Measurements from ENCODE around the gene GPR148.
A peak's percentile ranks its signal among the peaks of the same experiment; 100 is the strongest.

Gene GPR148

DNA sequence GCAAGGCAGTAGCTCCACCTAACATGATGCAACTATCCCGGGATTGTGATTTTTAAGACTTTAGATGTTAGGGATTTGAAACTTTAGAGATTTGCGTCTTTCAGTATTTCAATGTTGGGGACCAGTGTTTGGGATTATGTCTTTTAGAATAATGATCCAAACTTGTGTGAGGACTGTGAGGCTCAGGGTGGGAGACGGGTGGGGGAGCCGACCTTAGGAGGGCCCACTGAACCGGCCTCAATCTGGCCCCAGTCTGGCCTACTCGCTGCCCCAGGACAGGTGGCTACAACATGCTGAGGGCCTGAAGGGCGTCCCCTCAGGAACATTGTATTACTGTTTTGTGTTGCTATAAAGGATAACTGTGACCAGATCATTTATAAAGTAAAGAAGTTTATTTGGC, 37.2 kb downstream of the GPR148 start:
- Histone ChIP-seq H3K79me1 (ENCODE audit: low read depth, low read length) (no peaks in the 10 kb centered on the region), H3K4me2 (ENCODE audit: insufficient read depth, low read length, poor library complexity, severe bottlenecking) (no peak overlapping the region), H2AK5ac (ENCODE audit: low read depth, low read length) (no peak overlapping the region), H3K4me1 (ENCODE audit: control insufficient read depth in 2 of 2, insufficient read depth in 1 of 2, low read depth in 1 of 2, low read length in 2 of 2) (peaks cover 0 to 4% of the 10 kb centered on the region in 2 donors), H3K36me3 (replicated peaks in 1 of 2; ENCODE audit: control insufficient read depth in 2 of 2, insufficient read depth in 2 of 2, low read length in 2 of 2) (no peaks in the 10 kb centered on the region), H2AFZ (ENCODE audit: low read length) (no peak overlapping the region), H3K27me3 (ENCODE audit: control insufficient read depth in 3 of 3, insufficient read depth in 3 of 3, low read depth in 1 of 3, low read length in 3 of 3) (no peaks in the 10 kb centered on the region), H2BK12ac (ENCODE audit: low read length) (no peak overlapping the region), H2BK5ac (ENCODE audit: low read length) (no peak overlapping the region), H3K9me3 (replicated peaks in 1 of 2; ENCODE audit: control insufficient read depth in 2 of 2, insufficient read depth in 1 of 2, low read depth in 1 of 2, low read length in 2 of 2) (no peaks in the 10 kb centered on the region), H4K91ac (ENCODE audit: low read depth, low read length, poor library complexity) (no peak overlapping the region), H4K8ac (ENCODE audit: low read depth, low read length) (no peak overlapping the region), H3K4ac (ENCODE audit: low read length) (no peak overlapping the region), H3K27ac (replicated peaks; ENCODE audit: low read length) (no peak overlapping the region), H3K4me3 (ENCODE audit: low read length in 2 of 2) (no peak overlapping the region), H3K9ac (ENCODE audit: low read depth, low read length, poor library complexity) (no peak overlapping the region), H3K18ac (ENCODE audit: low read length) (no peak overlapping the region), H2BK120ac (ENCODE audit: low read depth, low read length) (no peak overlapping the region), H3K14ac (ENCODE audit: low read length) (no peak overlapping the region), H3K23ac (ENCODE audit: low read depth, low read length, poor library complexity) (no peak overlapping the region), H2BK15ac (ENCODE audit: low read length) (no peak overlapping the region)
- DNase-seq (ENCODE audit: low spot score), result no peak
- no CpG with 5 or more reads among the region's 7 CpGs for WGBS, 2 donors (ENCODE audit: extremely low coverage in 2 of 2, insufficient read length in 2 of 2, insufficient replicate concordance in 1 of 2)

DNA sequence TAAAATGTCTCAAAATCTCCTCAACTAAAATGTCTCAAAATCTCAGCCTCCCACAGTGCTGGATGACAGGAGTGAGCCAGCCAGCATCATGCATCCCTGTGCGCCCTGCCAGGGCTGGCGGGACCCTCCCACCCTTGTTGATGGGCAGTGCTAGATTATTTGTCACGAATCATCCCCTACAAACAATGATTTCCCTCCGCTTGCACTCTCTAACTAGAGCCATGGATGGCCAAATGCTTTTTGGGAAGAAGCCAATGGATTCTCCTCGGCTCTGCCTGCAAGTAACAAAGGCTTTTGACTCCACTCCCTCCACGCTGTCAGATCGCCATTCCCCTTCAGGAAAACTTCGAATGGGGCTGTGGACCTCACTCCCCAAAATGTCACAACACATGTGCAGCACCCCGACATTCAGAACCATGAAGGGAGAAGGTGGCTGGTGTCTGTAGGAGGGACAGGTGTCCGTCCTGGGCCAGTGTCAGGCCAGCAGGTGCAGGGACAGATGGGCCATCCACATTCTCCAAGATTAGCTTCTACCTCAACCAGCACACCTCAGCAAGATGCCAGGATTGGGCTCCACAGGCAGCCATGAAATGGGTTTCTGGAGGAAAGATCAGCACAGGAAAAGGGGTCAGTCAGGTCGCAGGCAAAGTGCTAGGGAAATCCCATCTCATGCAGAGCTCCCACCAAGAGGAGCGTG, 38.0 kb downstream of the GPR148 start:
- Histone ChIP-seq H2BK12ac (ENCODE audit: low read length) (no peak overlapping the region), H2AK5ac (ENCODE audit: low read depth, low read length) (peak overlapping the region; percentile 49), H3K18ac (ENCODE audit: low read length) (no peak overlapping the region), H3K9me3 (replicated peaks in 1 of 2; ENCODE audit: control insufficient read depth in 2 of 2, insufficient read depth in 1 of 2, low read depth in 1 of 2, low read length in 2 of 2) (peaks cover 0 to under 1% of the 10 kb centered on the region in 2 donors), H2BK120ac (ENCODE audit: low read depth, low read length) (peak overlapping the region; percentile 16), H3K4ac (ENCODE audit: low read length) (no peak overlapping the region), H3K4me3 (ENCODE audit: low read length in 2 of 2) (no peak overlapping the region), H3K14ac (ENCODE audit: low read length) (peak overlapping the region; percentile 67), H3K79me1 (ENCODE audit: low read depth, low read length) (no peaks in the 10 kb centered on the region), H2AFZ (ENCODE audit: low read length) (no peak overlapping the region), H3K27ac (replicated peaks; ENCODE audit: low read length) (no peak overlapping the region), H3K4me2 (ENCODE audit: insufficient read depth, low read length, poor library complexity, severe bottlenecking) (no peak overlapping the region), H3K23ac (ENCODE audit: low read depth, low read length, poor library complexity) (peak overlapping the region; percentile 17), H4K8ac (ENCODE audit: low read depth, low read length) (no peak overlapping the region), H4K91ac (ENCODE audit: low read depth, low read length, poor library complexity) (no peak overlapping the region), H3K27me3 (ENCODE audit: control insufficient read depth in 3 of 3, insufficient read depth in 3 of 3, low read depth in 1 of 3, low read length in 3 of 3) (no peaks in the 10 kb centered on the region), H3K4me1 (ENCODE audit: control insufficient read depth in 2 of 2, insufficient read depth in 1 of 2, low read depth in 1 of 2, low read length in 2 of 2) (peaks cover 0 to 6% of the 10 kb centered on the region in 2 donors), H2BK15ac (ENCODE audit: low read length) (no peak overlapping the region), H3K36me3 (replicated peaks in 1 of 2; ENCODE audit: control insufficient read depth in 2 of 2, insufficient read depth in 2 of 2, low read length in 2 of 2) (no peaks in the 10 kb centered on the region), H3K9ac (ENCODE audit: low read depth, low read length, poor library complexity) (no peak overlapping the region), H2BK5ac (ENCODE audit: low read length) (no peak overlapping the region)
- no CpG with 5 or more reads among the region's 12 CpGs for whole genome bisulfite sequencing, 2 donors (ENCODE audit: extremely low coverage in 2 of 2, insufficient read length in 2 of 2, insufficient replicate concordance in 1 of 2)
- DNase-seq (ENCODE audit: low spot score), result no peak

DNA sequence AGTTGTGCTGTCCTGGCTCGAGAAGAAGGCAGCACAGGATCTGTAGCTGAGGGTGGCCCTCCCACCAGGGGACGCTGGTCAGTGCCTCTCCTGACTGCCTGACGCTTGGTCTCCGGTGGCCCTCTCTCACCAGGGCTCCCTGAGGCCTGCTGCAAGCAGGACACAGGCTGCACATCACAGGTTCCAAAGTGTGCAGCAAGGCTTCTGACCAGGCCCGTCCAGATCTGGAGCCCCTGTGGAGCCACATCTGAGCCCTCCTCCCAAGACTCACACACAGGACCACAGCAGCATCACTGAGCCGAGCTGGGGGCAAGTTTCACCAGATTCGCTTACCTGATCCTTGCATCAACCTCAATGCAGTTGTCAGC, 38.5 kb downstream of the GPR148 start:
- Histone ChIP-seq H3K9ac (ENCODE audit: low read depth, low read length, poor library complexity) (peak overlapping the region; percentile 32), H3K14ac (ENCODE audit: low read length) (no peak overlapping the region), H3K18ac (ENCODE audit: low read length) (peak overlapping the region; percentile 44), H3K23ac (ENCODE audit: low read depth, low read length, poor library complexity) (no peak overlapping the region), H3K27ac (replicated peaks; ENCODE audit: low read length) (no peak overlapping the region), H3K4me1 (ENCODE audit: control insufficient read depth in 2 of 2, insufficient read depth in 1 of 2, low read depth in 1 of 2, low read length in 2 of 2) (peaks cover 0 to 6% of the 10 kb centered on the region in 2 donors), H2BK12ac (ENCODE audit: low read length) (no peak overlapping the region), H3K4me2 (ENCODE audit: insufficient read depth, low read length, poor library complexity, severe bottlenecking) (no peak overlapping the region), H4K8ac (ENCODE audit: low read depth, low read length) (no peak overlapping the region), H2AK5ac (ENCODE audit: low read depth, low read length) (peak overlapping the region; percentile 49), H3K4ac (ENCODE audit: low read length) (no peak overlapping the region), H3K79me1 (ENCODE audit: low read depth, low read length) (no peaks in the 10 kb centered on the region), H2BK5ac (ENCODE audit: low read length) (no peak overlapping the region), H3K9me3 (replicated peaks in 1 of 2; ENCODE audit: control insufficient read depth in 2 of 2, insufficient read depth in 1 of 2, low read depth in 1 of 2, low read length in 2 of 2) (peaks cover 0 to 2% of the 10 kb centered on the region in 2 donors), H3K4me3 (ENCODE audit: low read length in 2 of 2) (no peak overlapping the region), H2BK15ac (ENCODE audit: low read length) (no peak overlapping the region), H3K36me3 (replicated peaks in 1 of 2; ENCODE audit: control insufficient read depth in 2 of 2, insufficient read depth in 2 of 2, low read length in 2 of 2) (no peaks in the 10 kb centered on the region), H2BK120ac (ENCODE audit: low read depth, low read length) (peak overlapping the region; percentile 16), H4K91ac (ENCODE audit: low read depth, low read length, poor library complexity) (no peak overlapping the region), H3K27me3 (ENCODE audit: control insufficient read depth in 3 of 3, insufficient read depth in 3 of 3, low read depth in 1 of 3, low read length in 3 of 3) (no peaks in the 10 kb centered on the region), H2AFZ (ENCODE audit: low read length) (no peak overlapping the region)
- no CpG with 5 or more reads among the region's 7 CpGs for WGBS, 2 donors (ENCODE audit: extremely low coverage in 2 of 2, insufficient read length in 2 of 2, insufficient replicate concordance in 1 of 2)
- DNase-seq (ENCODE audit: low spot score), result no peak

DNA sequence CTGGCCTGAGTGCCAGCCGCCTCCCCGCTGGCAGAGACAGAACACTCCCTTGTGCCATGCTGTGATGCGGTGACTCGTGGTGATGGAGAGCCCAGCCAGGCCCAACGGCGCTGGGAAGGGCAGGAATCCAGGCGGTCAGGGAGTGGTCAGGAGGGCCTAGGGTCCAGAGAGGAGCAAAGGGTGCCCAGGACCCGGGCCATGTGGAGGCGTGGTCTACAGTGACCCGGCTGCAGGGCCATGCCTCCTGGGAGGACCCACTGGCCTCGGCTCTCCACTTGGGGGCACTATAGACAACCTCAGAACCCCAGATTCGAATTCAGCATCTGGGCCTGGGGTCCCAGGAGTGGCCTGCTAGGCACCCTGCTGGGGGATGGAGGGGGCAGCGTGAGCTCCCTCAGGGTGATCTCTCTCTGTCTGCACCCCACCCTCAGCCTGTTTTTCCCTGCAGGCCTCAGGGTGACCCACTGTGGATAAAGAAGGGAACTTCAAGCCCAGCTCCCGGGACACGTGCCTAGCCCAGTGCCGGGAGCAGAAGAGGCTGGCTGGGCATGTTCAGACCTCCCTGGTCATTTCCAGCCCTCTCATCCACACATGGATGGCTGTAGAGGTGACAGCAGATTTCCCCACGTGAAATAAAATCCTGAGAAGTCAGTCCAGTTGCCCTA, 39.5 kb downstream of the GPR148 start:
- H2AK5ac ChIP-seq (ENCODE audit: low read depth, low read length), result peak overlapping the region; percentile 19
- H3K4ac ChIP-seq (ENCODE audit: low read length), result no peak overlapping the region
- peaks cover 0 to 2% of the 10 kb centered on the region in 2 donors for H3K9me3 ChIP-seq (replicated peaks in 1 of 2; ENCODE audit: control insufficient read depth in 2 of 2, insufficient read depth in 1 of 2, low read depth in 1 of 2, low read length in 2 of 2)
- WGBS, 2 donors (ENCODE audit: extremely low coverage in 2 of 2, insufficient read length in 2 of 2, insufficient replicate concordance in 1 of 2), result no CpG with 5 or more reads among the region's 17 CpGs
- no peak for DNase-seq (ENCODE audit: low spot score)
- H2BK12ac ChIP-seq (ENCODE audit: low read length), result no peak overlapping the region
- peaks cover 0 to 6% of the 10 kb centered on the region in 2 donors for H3K4me1 ChIP-seq (ENCODE audit: control insufficient read depth in 2 of 2, insufficient read depth in 1 of 2, low read depth in 1 of 2, low read length in 2 of 2)
- H3K9ac ChIP-seq (ENCODE audit: low read depth, low read length, poor library complexity), result no peak overlapping the region
- peak overlapping the region; percentile 43 for H3K23ac ChIP-seq (ENCODE audit: low read depth, low read length, poor library complexity)
- no peak overlapping the region for H2AFZ ChIP-seq (ENCODE audit: low read length)
- H3K36me3 ChIP-seq (replicated peaks in 1 of 2; ENCODE audit: control insufficient read depth in 2 of 2, insufficient read depth in 2 of 2, low read length in 2 of 2), result no peaks in the 10 kb centered on the region
- H4K91ac ChIP-seq (ENCODE audit: low read depth, low read length, poor library complexity), result no peak overlapping the region
- H3K14ac ChIP-seq (ENCODE audit: low read length), result no peak overlapping the region
- no peak overlapping the region for H2BK120ac ChIP-seq (ENCODE audit: low read depth, low read length)
- no peak overlapping the region for H3K4me2 ChIP-seq (ENCODE audit: insufficient read depth, low read length, poor library complexity, severe bottlenecking)
- no peak overlapping the region for H2BK5ac ChIP-seq (ENCODE audit: low read length)
- H3K79me1 ChIP-seq (ENCODE audit: low read depth, low read length), result no peaks in the 10 kb centered on the region
- H2BK15ac ChIP-seq (ENCODE audit: low read length), result peak overlapping the region; percentile 4
- peak overlapping the region in 1 of 2 donors; percentile 47 for H3K4me3 ChIP-seq (ENCODE audit: low read length in 2 of 2)
- H3K27me3 ChIP-seq (ENCODE audit: control insufficient read depth in 3 of 3, insufficient read depth in 3 of 3, low read depth in 1 of 3, low read length in 3 of 3), result no peaks in the 10 kb centered on the region
- no peak overlapping the region for H3K18ac ChIP-seq (ENCODE audit: low read length)
- H3K27ac ChIP-seq (replicated peaks; ENCODE audit: low read length), result no peak overlapping the region
- peak overlapping the region; percentile 48 for H4K8ac ChIP-seq (ENCODE audit: low read depth, low read length)

Data from neuronal stem cell (in vitro differentiated cells).